GM19324 (cell line): ENCODE results near the gene MECP2.

Experiments
- ATAC-seq: cut with Tn5 transposase; IDR thresholded peaks from one replicate; pipeline ENCODE4 v1.9.1; 2021; ENCODE audit warnings: mild to moderate bottlenecking, moderate library complexity; ENCODE audit not compliant: unreplicated experiment, low FRiP score

The MECP2 gene

DNA sequence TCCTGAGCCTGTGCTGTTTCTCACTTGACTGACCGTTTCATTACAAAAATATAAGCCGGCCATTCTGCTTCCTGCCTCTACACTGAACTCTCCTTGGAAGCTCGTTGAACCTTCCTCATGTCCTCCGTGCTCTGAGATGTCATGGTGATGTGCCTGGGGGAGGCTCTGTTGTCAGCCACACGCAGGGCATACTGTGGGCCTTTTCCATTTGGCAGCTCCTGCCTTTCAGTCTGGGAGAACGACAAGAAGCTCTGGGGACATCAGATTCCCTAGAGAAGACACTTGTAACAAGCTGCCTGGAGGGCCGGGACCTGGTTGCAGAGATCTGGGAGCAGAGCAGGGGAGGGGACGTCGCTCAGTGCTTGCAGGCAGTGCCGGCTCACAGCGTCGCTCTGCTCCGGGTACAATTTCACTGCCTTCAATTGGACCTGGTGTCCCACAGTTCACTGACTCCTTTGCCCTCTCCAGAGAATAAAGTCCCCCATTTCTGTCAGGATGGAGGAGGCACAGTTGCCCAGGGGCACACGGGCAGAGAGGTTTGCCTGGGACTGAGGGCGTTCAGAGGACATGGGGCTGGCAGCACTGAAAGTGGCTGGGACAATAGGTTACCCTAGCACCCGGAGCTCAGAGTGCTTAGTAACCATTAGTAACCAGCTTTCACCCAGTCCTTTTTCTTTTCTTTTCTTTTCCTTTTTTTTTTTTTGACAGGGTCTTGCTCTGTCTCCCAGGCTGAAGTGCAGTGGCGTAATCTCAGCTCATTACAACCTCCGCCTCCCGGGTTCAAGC lies 19.1 kb upstream of the MECP2 start:
- no peak for ATAC-seq

DNA sequence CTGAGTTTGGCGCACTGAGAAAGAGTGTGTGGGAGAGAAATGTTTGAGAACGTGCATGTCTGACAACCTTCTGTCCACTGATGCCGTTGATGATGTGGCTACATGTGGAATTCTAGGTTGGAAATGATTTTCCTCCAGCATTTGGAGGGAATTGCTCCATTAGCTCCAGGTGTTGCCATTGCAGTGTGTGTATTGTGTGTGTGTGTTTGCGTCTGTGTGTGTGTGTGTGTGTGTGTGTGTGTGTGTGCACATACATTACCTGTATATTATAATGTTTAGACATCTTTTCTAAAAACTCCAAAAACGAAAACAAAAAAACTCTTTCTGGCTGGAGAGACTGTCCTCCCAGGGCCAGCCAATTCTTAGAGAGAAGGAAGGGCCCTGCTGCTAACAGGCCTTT lies 18.2 kb upstream of the MECP2 start:
- no peak for ATAC-seq

DNA sequence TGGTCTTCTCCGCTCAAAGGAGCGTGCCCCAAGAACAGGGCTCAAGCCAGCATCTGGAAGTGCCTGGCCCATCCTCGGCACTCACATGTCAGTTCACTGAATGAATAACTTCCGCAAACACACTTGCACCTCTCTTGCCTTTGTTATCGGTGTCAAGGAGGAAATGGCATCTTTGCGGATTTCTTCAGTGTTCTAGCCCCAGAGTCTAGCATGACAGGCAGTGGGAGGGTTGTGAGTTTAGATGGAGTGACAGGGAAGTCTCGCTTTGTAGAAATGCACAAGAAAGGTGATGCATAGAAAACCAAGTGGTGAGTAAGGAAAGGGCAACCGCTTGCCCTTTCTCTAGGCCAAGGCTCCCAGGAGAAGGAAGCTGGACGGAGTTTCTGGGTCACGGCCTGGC lies 17.6 kb upstream of the MECP2 start:
- no peak for ATAC-seq

DNA sequence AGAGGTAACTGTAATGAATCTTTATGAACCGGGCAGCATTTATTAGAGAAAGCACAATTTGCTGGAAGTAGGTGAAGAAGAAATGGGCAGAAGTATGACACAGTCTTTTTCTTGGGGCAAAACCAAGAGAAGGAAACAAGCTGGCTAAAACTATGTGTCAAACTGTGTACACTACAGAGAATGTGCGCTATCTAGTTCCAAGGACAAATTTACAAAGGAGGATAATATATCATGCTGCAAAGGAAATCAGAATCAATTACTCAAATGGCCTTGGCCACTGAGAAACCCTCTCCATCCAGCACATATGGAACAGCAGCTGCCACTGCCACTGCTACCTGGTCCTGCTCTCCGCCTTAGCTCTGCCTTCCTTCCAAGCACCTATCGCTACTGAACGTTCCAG lies 17.1 kb upstream of the MECP2 start:
- ATAC-seq: no peak

DNA sequence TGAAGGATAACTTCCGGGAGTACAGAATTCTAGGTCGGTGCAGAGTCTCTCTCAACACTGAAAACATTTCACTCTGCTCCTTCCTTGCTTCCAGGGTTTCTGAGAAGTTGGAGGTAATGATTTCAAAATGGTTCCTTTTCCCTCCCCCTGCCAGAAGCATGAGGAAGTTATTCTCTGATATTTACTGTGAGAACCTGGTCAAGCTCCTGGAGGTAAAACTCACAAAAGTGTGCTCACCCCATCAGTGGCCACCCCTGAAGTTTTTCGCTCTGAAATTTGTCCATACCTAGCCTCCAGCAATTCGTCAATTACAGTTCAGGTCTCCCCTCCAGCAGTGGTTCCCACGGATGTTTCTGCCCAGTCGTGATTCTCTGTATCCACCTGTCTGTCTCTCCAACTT lies 16.2 kb upstream of the MECP2 start:
- ATAC-seq: no peak

DNA sequence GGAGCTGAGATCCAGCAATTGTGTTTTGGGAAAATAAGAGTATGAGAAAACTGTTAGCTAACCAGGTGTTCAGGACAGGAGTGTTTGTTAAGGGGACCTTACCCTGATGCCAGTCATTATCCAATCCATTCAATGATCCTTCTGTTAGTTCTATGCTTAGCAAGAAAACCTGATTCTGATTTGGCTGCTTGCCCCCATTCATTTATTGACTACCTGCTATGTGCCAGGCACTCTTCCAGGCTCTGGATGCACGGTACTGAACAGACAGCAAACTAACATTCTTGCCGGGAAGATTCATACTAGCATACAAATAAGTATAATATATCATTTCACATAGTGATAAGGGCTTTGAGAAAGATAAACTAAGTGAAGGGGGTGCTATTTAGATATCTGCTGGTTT lies 1.0 kb upstream of the MECP2 start:
- ATAC-seq: no peak

DNA sequence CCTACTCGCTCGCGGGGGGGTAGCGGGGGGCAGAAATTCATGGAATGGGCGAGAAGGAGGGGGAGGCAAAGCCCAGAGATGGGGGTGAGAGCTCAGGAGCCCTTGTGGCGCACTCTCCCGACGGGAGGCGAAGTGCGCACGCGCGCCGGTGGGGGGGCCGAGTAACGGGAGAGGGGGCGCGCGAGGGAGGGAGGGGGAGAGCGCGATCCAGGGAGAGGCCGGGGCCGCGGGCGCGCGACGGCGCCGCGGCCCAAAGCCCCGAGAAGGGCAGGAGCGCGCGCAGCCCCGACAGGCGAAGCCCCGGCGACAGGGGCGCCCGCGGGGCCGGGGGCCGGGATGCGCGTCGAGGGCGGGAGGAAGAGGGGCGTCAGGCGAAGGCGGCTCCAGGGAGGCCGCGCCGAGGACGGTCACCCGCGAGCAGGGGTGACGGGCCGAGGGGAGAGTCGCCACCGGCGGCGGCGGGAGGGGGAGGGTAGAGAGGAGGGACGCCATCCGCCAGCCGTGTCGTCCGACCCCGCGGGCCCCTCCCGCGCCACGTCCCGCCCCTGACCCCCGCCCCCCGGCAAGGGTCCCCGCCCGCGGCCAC lies 421 bp downstream of the MECP2 start:
- peak; percentile 39 for ATAC-seq

DNA sequence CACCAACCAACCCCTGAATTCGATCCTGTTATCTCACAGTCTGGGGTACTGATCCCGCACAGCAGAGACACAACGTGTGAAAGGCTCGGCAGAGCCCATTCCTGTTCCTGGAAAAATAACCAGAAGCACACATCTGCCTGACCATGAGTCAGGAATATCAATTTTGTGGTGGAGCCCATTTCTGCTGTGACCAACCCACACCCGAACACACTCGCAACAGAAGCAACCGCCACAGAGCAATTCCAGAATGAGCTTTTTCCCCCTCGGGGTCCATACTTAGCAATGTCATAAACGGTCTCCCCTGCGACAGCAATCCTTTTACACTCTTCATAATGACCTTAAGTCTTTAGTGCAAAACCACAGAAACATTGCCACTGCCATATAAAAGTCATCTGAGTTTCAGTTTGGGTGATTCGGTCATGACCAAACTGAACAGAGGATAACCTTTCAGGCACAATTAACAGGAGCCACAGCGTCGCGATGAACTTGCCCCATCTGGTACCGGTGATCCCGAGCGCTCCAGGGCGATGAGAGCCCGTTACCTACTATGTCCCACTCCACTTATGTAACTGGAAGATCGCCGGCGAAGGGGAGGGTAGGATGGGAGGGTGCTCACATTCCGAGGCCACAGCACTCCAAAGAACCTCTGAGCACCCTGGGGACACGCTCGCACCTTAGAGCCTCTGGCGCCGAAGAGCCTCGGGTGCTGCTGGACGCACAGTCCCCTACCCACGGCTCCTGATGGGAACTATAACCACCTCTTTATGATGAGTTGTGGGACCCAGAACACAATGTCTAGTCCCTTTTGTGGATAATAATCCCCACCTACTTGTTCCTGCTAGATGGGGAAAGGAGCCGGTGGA lies 1.1 kb downstream of the MECP2 start:
- ATAC-seq: no peak

DNA sequence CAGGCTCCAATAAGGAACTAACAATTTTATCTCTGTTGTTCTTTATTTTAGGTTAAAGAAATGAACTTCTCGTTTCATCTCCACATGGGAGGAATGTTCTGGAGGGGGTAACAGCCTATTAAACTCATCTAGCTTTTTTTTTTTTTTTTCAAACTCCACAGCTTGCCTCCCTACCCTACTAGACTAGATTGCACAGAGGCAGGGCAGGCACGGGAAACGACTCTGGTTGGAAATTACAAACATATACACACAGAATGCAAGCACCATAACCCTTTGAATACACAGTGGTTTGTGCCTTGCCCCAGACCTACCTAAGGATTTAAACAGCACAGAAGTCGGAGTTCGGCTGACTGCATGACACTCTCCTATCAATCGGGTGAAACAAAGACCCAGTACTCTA lies 2.7 kb downstream of the MECP2 start:
- no peak for ATAC-seq

DNA sequence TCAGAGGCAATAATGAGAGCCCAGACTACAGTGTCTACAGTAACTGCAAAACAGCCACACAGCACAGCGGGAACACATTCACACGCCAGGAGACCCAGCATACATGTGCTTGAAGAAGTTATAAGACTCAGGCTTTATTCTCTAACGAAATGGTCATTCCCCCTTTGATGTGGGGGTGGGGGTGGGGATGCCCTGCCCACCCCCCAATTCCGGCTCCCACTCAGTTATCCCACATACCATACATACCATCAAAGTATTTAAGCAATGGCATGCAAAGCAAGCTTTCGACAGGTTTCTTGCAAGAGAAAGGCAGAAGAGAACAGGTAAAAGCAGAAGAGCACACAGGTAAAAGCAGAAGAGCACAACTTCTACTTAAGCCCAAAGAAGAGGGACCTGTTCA lies 3.6 kb downstream of the MECP2 start:
- ATAC-seq: no peak

DNA sequence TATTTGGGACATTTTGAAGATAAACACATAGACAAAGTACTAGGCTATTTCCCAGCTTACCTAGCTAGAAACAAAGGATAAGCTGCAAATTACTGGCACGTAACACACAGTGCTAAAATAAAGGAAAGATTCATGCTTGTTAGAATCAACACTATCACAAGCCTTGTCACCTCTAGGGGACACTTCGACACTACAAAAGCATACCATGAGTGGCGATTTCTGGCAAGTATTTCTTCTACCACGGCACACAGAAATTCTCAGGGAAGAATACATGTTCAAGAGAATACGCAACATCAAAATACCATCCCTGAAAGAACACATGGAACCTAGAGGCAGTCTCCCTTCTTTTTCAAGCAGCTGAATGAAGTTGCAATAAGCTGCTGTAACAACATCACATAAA lies 5.1 kb downstream of the MECP2 start:
- ATAC-seq: no peak

DNA sequence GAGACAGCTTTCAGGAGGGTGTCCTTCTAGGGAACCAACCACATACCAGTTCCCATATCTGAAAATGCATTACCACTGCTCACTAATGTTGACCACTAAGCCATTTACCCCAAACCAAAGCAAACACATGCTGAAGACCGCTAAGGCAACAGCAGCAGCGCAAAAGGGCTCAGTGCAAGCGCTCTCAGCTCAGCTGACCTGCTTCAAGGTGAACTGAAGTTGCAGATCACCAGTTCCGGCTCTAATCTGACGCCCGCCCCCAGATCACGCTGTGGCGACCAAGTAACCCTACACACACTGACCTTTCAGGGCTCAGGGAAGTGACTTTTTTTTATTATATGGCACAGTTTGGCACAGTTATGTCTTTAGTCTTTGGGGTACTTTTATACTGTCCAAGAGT lies 5.8 kb downstream of the MECP2 start:
- ATAC-seq: no peak

DNA sequence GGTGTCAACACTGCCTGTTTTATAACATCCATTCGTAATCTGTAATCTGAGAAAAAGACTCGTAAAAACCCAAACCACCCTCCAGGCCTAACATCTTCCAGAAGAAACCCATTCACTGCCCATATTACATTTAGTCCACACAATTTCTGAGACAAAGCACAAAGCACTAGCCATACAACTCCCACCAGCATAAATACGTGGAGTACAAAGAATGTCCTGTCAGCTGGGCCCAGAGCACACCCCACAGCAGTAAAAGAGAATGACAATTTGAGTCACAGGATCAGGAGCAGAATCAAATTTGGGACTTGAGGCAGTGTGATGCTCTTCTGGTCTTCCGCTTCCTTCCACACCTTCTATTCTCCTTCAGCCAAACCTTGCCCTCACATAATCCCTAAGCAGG lies 6.8 kb downstream of the MECP2 start:
- no peak for ATAC-seq

DNA sequence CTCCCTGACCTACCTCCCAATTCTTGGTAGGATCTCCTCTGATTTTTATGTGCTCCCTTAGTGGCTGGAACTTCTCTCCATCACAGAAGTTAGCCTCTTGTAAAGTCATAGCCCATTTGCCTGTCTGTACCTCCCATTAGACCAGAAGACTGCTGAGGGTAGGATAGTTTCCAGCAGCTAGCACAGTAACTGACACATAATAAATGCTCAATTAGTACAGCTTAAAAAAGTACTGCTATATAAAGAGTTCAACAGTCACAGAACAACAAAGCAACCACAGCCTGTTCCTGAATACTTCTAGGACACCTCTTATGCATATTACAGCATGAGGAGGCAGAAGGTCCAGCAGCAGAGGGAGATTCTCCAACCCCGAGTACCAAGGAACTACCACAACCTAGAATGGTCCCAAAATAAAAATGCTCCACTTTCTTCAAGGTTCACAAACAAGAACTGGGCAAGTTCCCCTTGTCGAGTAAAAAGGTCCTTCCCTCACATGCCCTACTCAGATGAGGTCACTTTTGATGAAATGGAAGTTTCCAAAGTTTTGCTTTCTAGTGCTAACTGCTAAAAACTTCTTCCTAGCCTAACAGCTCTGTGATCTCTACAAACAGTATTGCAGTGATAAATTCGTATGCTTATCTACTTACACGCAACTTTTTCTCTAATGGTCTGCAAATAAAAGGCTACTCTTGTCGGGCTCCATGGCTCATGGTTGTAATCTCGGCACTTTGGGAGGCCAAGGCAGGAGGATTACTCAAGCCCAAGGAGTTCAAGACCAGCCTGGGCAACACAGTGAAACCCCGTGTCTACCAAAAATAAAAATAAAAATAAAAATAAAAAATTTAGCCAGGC lies 12.8 kb downstream of the MECP2 start:
- ATAC-seq: no peak

DNA sequence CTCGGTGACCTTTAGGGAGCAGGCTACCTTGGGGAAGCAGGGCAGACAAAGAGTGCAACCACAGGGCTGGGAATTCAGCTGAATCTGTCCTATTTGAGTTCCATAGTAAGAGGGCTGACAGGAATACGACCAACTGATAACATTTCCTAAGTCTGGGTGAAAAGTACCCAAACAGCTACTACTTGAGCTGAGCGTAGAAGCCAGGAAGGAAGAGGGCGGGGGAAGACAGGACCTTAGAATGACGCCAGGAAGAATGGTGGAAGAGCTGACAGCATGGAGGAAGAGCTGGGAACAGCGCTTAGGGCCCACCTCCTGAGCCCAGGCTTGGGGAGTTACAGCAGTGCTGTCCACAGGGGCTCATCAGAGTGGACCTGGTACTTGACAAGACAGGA lies 14.4 kb downstream of the MECP2 start:
- ATAC-seq: no peak

DNA sequence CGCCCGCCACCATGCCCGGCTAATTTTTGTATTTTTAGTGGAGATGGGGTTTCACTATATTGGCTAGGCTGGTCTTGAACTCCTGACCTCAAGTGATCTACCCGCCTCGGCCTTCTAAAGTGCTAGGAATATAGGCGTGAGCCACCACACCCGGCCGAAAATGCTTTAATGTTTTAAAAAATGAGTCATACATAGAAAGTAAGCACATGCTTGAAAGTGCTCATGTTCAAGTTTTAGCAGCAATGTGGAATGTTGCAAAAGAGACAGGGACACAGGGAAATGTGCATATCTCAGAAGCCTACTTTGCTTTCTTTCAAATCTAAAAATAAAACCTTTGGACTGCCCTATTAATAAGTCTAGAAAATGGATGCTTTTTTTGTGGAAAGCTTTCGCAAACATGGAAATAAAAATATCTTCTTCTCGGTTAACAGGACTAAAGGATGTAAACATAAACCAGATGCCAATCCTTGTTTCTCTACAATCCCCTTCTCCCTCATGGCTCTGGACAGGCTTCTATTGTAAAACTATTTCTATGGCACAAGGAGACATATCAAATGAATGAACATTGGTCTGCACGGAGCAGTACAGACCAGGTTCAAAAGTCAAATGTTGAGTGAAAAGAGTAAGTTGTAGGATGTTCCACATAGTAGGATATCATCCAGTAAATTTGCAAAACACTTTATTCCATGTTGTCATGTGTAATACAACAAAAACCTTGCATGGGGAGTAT lies 15.0 kb downstream of the MECP2 start:
- ATAC-seq: no peak

DNA sequence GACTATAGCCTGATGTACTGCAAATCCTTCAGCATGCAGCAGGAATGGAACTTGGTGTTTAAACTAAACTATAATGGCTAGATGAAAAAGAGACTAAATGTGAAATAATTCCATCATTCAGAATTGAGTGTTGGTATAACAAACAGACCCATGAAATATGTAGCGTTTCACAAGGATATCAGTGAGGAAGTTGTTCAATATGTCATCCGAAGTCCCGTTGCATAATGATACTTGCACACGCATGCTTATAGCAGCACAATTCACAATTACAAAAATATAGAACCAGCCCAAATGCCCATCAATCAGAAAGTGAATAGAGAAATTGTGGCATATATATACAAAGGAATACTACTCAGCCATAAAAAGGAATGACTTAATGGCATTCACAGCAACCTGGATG lies 20.4 kb downstream of the MECP2 start:
- no peak for ATAC-seq

DNA sequence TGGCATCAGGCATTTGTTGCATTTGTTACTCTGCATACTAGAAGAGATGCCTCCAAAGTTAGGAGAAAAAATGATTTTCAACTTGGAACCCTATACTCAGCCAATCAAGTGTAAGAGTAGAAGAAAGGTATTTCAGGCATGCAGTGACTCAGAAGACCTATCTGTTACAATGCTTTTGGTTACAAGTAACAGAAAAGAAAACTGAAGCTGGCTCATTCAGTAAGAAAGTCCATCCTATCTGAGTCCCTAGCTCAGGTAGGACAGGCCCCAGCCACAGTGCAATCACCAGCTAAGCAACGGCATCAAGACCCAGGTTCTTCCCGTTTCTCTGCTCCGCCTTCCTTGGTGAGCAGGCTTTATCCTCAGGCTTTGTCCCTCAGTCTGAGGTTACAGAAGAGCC lies 23.3 kb downstream of the MECP2 start:
- no peak for ATAC-seq

DNA sequence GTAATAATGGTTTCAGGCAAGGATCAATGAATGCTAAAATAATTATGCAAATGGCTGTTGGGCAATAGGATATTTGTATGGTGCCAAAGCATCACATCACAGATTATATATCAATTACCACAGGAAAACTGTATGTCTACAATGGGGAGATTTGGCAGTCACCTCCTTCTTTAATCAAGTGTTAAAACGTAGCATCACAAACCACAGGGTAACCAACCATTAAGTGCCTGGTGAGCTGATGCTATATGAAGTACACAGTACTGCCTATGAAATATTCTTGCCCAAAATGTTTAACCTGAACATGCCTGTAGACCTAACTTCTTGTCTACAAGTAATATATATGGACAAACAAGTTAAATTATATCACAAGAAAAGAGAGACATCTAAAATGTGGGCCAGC lies 25.3 kb downstream of the MECP2 start:
- no peak for ATAC-seq

DNA sequence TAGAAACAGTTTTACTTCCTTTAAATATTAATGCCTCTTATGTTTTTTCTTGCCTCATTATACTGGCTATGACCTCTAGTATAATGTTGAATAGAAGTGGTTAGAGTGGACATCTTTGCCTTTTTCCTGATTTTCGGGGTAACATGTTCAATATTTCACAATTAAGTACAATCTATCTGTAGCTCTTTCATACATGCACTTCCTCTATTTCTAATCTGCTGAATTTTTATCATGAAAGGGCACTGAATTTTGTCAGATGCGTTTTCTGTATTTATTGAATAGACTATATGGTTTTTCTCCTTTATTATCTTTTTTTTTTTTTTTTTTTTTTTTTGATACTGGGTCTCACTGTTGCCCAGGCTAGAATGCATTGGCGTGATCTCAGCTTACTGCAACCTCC lies 29.0 kb downstream of the MECP2 start:
- ATAC-seq: no peak
